IPS DF 4.7 (cell line): ENCODE measurements around the gene ERCC6L2.

ENCODE experiments used
- DNase-seq: peaks from one replicate; pipeline ENCODE4 v3.0.0-alpha.2; 2013; ENCODE audit warnings: low spot score; ENCODE audit errors: extremely low read depth

The ERCC6L2 gene

GRCh38 chr9:95864852-95865580, 10.5 kb upstream of the ERCC6L2 start:
- no peak for DNase-seq

GRCh38 chr9:95870352-95870751, 5.1 kb upstream of the ERCC6L2 start:
- DNase-seq = no peak

- no peak for DNase-seq
Measured at GRCh38 chr9:95870906-95871305, 4.6 kb upstream of the ERCC6L2 start.

GRCh38 chr9:95874303-95874988, 1.0 kb upstream of the ERCC6L2 start:
- DNase-seq = no peak

- DNase-seq = no peak
Measured at GRCh38 chr9:95874989-95875304, 544 bp upstream of the ERCC6L2 start.

GRCh38 chr9:95876138-95876444, 600 bp downstream of the ERCC6L2 start:
- no peak for DNase-seq

GRCh38 chr9:95876595-95876994, 1.1 kb downstream of the ERCC6L2 start:
- no peak for DNase-seq

- DNase-seq = no peak
Measured at GRCh38 chr9:95877984-95878383, 2.5 kb downstream of the ERCC6L2 start.

- DNase-seq = no peak
Measured at GRCh38 chr9:95879591-95879990, 4.1 kb downstream of the ERCC6L2 start.

GRCh38 chr9:95880021-95880690, 4.7 kb downstream of the ERCC6L2 start:
- DNase-seq = no peak

GRCh38 chr9:95887926-95888497, 12.5 kb downstream of the ERCC6L2 start:
- no peak for DNase-seq

- DNase-seq = no peak
Measured at GRCh38 chr9:95890594-95890993, 15.1 kb downstream of the ERCC6L2 start.

- no peak for DNase-seq
Measured at GRCh38 chr9:95891067-95891671, 15.7 kb downstream of the ERCC6L2 start.

- no peak for DNase-seq
Measured at GRCh38 chr9:95892690-95893089, 17.2 kb downstream of the ERCC6L2 start.

GRCh38 chr9:95896580-95896979, 21.1 kb downstream of the ERCC6L2 start:
- no peak for DNase-seq

- DNase-seq = no peak
Measured at GRCh38 chr9:95901506-95901905, 26.0 kb downstream of the ERCC6L2 start.

- no peak for DNase-seq
Measured at GRCh38 chr9:95903398-95903797, 27.9 kb downstream of the ERCC6L2 start.

GRCh38 chr9:95907794-95908193, 32.3 kb downstream of the ERCC6L2 start:
- no peak for DNase-seq

GRCh38 chr9:95910023-95910707, 34.7 kb downstream of the ERCC6L2 start:
- DNase-seq = no peak

GRCh38 chr9:95910770-95911340, 35.4 kb downstream of the ERCC6L2 start:
- no peak for DNase-seq

- DNase-seq = no peak
Measured at GRCh38 chr9:95912773-95913172, 37.3 kb downstream of the ERCC6L2 start.
